HepG2 (cell line): ENCODE data around the gene SVOP. TPM values are rescaled to one million over a fixed set of nuclear protein-coding genes. Genes with fewer than 3 reads are reported as not detected.

Experiments used
- ATRX ChIP-seq: sonication (generic); formaldehyde crosslinking; IDR thresholded peaks from 2 replicates; pipeline ENCODE4 v1.4.0; 2020; ENCODE audit warnings: missing genetic modification reagents, borderline replicate concordance
- BHLHE40 ChIP-seq: IDR thresholded peaks from 2 replicates; pipeline ENCODE4 v1.6.1; 2011; ENCODE audit warnings: low read length, improper control_type of control experiment
- BRCA1 ChIP-seq: sonication (generic); formaldehyde crosslinking; IDR thresholded peaks from 2 replicates; pipeline ENCODE4 v1.4.0; 2020; ENCODE audit warnings: missing genetic modification reagents
- GMEB1 ChIP-seq: sonication (generic); formaldehyde crosslinking; IDR thresholded peaks from 2 replicates; pipeline ENCODE4 v1.5.1; 2020; ENCODE audit warnings: missing genetic modification reagents, mild to moderate bottlenecking, borderline replicate concordance
- HNF4A ChIP-seq: sonication (generic); formaldehyde crosslinking; IDR thresholded peaks from 2 replicates; pipeline ENCODE4 v1.4.0; 2020; ENCODE audit warnings: missing genetic modification reagents
- HNRNPLL ChIP-seq: fragments of 200-400 bp; formaldehyde crosslinking; IDR thresholded peaks from 2 replicates; pipeline ENCODE4 v1.6.1; 2017; ENCODE audit warnings: mild to moderate bottlenecking, low read depth, low read length; ENCODE audit not compliant: poor library complexity, severe bottlenecking
- HNRNPUL1 ChIP-seq: fragments of 200-400 bp; formaldehyde crosslinking; IDR thresholded peaks from 2 replicates; pipeline ENCODE4 v1.6.1; 2017; ENCODE audit warnings: low read depth, mild to moderate bottlenecking, low read length, moderate library complexity
- IRX3 ChIP-seq: sonication (generic); formaldehyde crosslinking; IDR thresholded peaks from 2 replicates; pipeline ENCODE4 v1.8.1; 2023; ENCODE audit warnings: mild to moderate bottlenecking, low read depth, missing genetic modification reagents, borderline replicate concordance
- KDM6A ChIP-seq: IDR thresholded peaks from 2 replicates; pipeline ENCODE4 v1.6.1; 2016; ENCODE audit warnings: low read depth
- MNT ChIP-seq: fragments of 450-650 bp; IDR thresholded peaks from 2 replicates; pipeline ENCODE4 v1.6.1; 2016
- NCOR1 ChIP-seq: fragments of 200-600 bp; sonication (generic); IDR thresholded peaks from 2 replicates; pipeline ENCODE4 v1.7.0; 2017; ENCODE audit warnings: antibody characterized with exemption, low read length, borderline replicate concordance
- NONO ChIP-seq, 2 experiments: fragments of 450-650 bp in 1 of 2; sonication (generic) in 1 of 2; formaldehyde crosslinking in 1 of 2; IDR thresholded peaks in 1 of 2; conservative IDR thresholded peaks in 1 of 2; 2 replicates each; pipeline versions ENCODE4 v1.6.1 to v1.8.0; 2017 to 2022; ENCODE audit warnings: mild to moderate bottlenecking in 1 of 2, missing genetic modification reagents in 1 of 2, moderate library complexity in 1 of 2
- REL ChIP-seq: sonication (generic); formaldehyde crosslinking; conservative IDR thresholded peaks from 2 replicates; pipeline ENCODE4 v1.8.0; 2022; ENCODE audit warnings: mild to moderate bottlenecking, missing genetic modification reagents, moderate library complexity
- SALL2 ChIP-seq: sonication (generic); formaldehyde crosslinking; IDR thresholded peaks from 2 replicates; pipeline ENCODE4 v1.8.1; 2023; ENCODE audit warnings: mild to moderate bottlenecking, missing genetic modification reagents, inconsistent platforms
- SKI ChIP-seq: fragments of 450-650 bp; IDR thresholded peaks from one replicate; pipeline ENCODE4 v1.6.1; 2018; ENCODE audit warnings: mild to moderate bottlenecking; ENCODE audit not compliant: partially characterized antibody
- SP140L ChIP-seq: sonication (generic); formaldehyde crosslinking; IDR thresholded peaks from 2 replicates; pipeline ENCODE4 v1.4.0; 2020; ENCODE audit warnings: missing genetic modification reagents, borderline replicate concordance
- TBL1XR1 ChIP-seq: fragments of 150-350 bp; IDR thresholded peaks from 2 replicates; pipeline ENCODE4 v1.6.1; 2014; ENCODE audit warnings: borderline replicate concordance, low read length; ENCODE audit not compliant: partially characterized antibody
- U2AF1 ChIP-seq: fragments of 200-400 bp; formaldehyde crosslinking; optimal IDR thresholded peaks from 2 replicates; pipeline ENCODE3; 2017; ENCODE audit warnings: mild to moderate bottlenecking, low read depth, low read length
- U2AF2 ChIP-seq: fragments of 200-400 bp; formaldehyde crosslinking; IDR thresholded peaks from 2 replicates; pipeline ENCODE4 v1.6.1; 2017; ENCODE audit warnings: low read depth, mild to moderate bottlenecking, low read length
- ZNF124 ChIP-seq: sonication (generic); formaldehyde crosslinking; IDR thresholded peaks from 2 replicates; pipeline ENCODE4 v1.4.0; 2020; ENCODE audit warnings: missing genetic modification reagents
- ZNF367 ChIP-seq: sonication (generic); formaldehyde crosslinking; IDR thresholded peaks from 2 replicates; pipeline ENCODE4 v1.4.0; 2020; ENCODE audit warnings: missing genetic modification reagents, borderline replicate concordance
- ZNF383 ChIP-seq: sonication (generic); formaldehyde crosslinking; IDR thresholded peaks from 2 replicates; pipeline ENCODE4 v1.4.0; 2020; ENCODE audit warnings: missing genetic modification reagents, mild to moderate bottlenecking, borderline replicate concordance
- ZNF512 ChIP-seq: sonication (generic); formaldehyde crosslinking; IDR thresholded peaks from 2 replicates; pipeline ENCODE4 v1.4.0; 2020; ENCODE audit warnings: mild to moderate bottlenecking, missing genetic modification reagents
- ZNF589 ChIP-seq: sonication (generic); formaldehyde crosslinking; conservative IDR thresholded peaks from 2 replicates; pipeline ENCODE4 v1.8.0; 2022; ENCODE audit warnings: mild to moderate bottlenecking, moderate library complexity, missing genetic modification reagents
- ZNF720 ChIP-seq: sonication (generic); formaldehyde crosslinking; IDR thresholded peaks from 2 replicates; pipeline ENCODE4 v1.4.0; 2020; ENCODE audit warnings: missing genetic modification reagents
- ZSCAN21 ChIP-seq: sonication (generic); formaldehyde crosslinking; IDR thresholded peaks from 2 replicates; pipeline ENCODE4 v1.8.0; 2022; ENCODE audit warnings: mild to moderate bottlenecking, missing genetic modification reagents, moderate library complexity, borderline replicate concordance
- polyA plus RNA-seq, 8 experiments: library from polyadenylated mRNA; depleted of rRNA in 3 of 8; stranded (reverse) in 7 of 8; unstranded in 1 of 8; fragments of >200 nt; fragmentation: Illumina TruSeq in 4 of 8; extraction: Trizol in 4 of 8; gene quantifications; 2 replicates each; pipeline versions ENCODE4 v1.2.1 to v1.2.3, GENCODE V29; 2011 to 2016; ENCODE audit warnings: low read depth in 4 of 8, missing spikeins in 1 of 8, mixed read lengths in 1 of 8; ENCODE audit not compliant: insufficient read depth in 1 of 8
- total RNA-seq, 5 experiments: library from RNA; depleted of rRNA; stranded (reverse); fragments of >200 nt; fragmentation: Illumina TruSeq; extraction: Trizol; gene quantifications; 2 replicates each; pipeline ENCODE4 v1.2.3, GENCODE V29; 2016; ENCODE audit warnings: low read depth in 1 of 5

Gene SVOP
- total and polyA plus RNA-seq, 2 of the 13 experiments (the other 11 are each of a cell fraction or from before 2014, with no cell fraction given), result not detected

GRCh38 chr12:109020796-109021380 is at the start of gene SVOP (continued):
- TF ChIP-seq ZNF589 (CRISPR knock-in tag), result peak; percentile 92
- TF ChIP-seq ZSCAN21 (CRISPR knock-in tag), result peak; percentile 91
- TF ChIP-seq U2AF1, result no peak
- TF ChIP-seq GMEB1 (CRISPR knock-in tag), result no peak
- peak; percentile 74; the same call in 1 of the 2 replicates for TF ChIP-seq ZNF124 (CRISPR knock-in tag)
- no peak for TF ChIP-seq NCOR1
- TF ChIP-seq HNRNPUL1, result no peak
- peak; percentile 86; the same call in 1 of the 2 replicates for TF ChIP-seq ZNF367 (CRISPR knock-in tag)
- TF ChIP-seq SKI, result peak; percentile 31
- peak; percentile 92 for TF ChIP-seq REL (CRISPR knock-in tag)
- no peak for TF ChIP-seq ZNF512 (CRISPR knock-in tag)
- TF ChIP-seq SALL2 (CRISPR knock-in tag), result peak; percentile 83; the same call in 1 of the 2 replicates
- TF ChIP-seq BHLHE40, result no peak
- TF ChIP-seq NONO (IDR thresholded peaks at IDR 0.05), result no peak
- TF ChIP-seq NONO (CRISPR knock-in tag; conservative IDR thresholded peaks at IDR 0.05), result 0 out of 2 replicates have a peak, but pooled peaks have one; percentile 29
- no peak for TF ChIP-seq HNF4A (CRISPR knock-in tag)
- TF ChIP-seq SP140L (CRISPR knock-in tag), result 0 out of 2 replicates have a peak, but pooled peaks have one; percentile 63
- 0 out of 2 replicates have a peak, but pooled peaks have one; percentile 15 for TF ChIP-seq MNT
- TF ChIP-seq TBL1XR1, result no peak
- TF ChIP-seq ZNF720 (CRISPR knock-in tag), result 0 out of 2 replicates have a peak, but pooled peaks have one; percentile 70
- TF ChIP-seq U2AF2, result no peak
- TF ChIP-seq IRX3 (CRISPR knock-in tag), result peak; percentile 90; the same call in 1 of the 2 replicates
- peak; percentile 47 for TF ChIP-seq HNRNPLL
- no peak for TF ChIP-seq KDM6A (CRISPR knock-in tag)
- TF ChIP-seq ATRX (CRISPR knock-in tag), result no peak
- no peak for TF ChIP-seq ZNF383
- peak; percentile 89; the same call in 1 of the 2 replicates for TF ChIP-seq BRCA1 (CRISPR knock-in tag)
